ENCODE measurements around the gene PLCB4.

Gene PLCB4

GRCh38 chr20:9323622-9324021 is 254.7 kb downstream of the PLCB4 start:
- no peak for DNase-seq (ENCODE audit: low read depth)
- H3K4me3 ChIP-seq (ENCODE audit: low read depth, low read length) = no peak overlapping the region
- peak; percentile 54 for TF ChIP-seq CTCF (IDR thresholded peaks at IDR 0.05; ENCODE audit: low read depth, low read length, missing control alignments)
- in situ Hi-C loops (cut with HindIII; ENCODE audit: low sequenced_read_pairs) = no loop called here

GRCh38 chr20:9329355-9330101 is 260.6 kb downstream of the PLCB4 start:
- in situ Hi-C loops (cut with HindIII; ENCODE audit: low sequenced_read_pairs) = loop anchor here (5.0 kb wide), 1 partner anchor 37 kb away; no protein-coding TSS in a partner anchor
- no peak for TF ChIP-seq CTCF (IDR thresholded peaks at IDR 0.05; ENCODE audit: low read depth, low read length, missing control alignments)
- H3K4me3 ChIP-seq (ENCODE audit: low read depth, low read length) = no peak overlapping the region
- no peak for DNase-seq (ENCODE audit: low read depth)

- TF ChIP-seq CTCF (IDR thresholded peaks at IDR 0.05; ENCODE audit: low read depth, low read length, missing control alignments) = no peak
- in situ Hi-C loops (cut with HindIII; ENCODE audit: low sequenced_read_pairs) = loop anchor here (5.0 kb wide), 1 partner anchor 38 kb away; no protein-coding TSS in a partner anchor
- H3K4me3 ChIP-seq (ENCODE audit: low read depth, low read length) = no peak overlapping the region
- no peak for DNase-seq (ENCODE audit: low read depth)
These were observed 261.3 kb downstream of the PLCB4 start for GRCh38 chr20:9330151-9330550.

DNA sequence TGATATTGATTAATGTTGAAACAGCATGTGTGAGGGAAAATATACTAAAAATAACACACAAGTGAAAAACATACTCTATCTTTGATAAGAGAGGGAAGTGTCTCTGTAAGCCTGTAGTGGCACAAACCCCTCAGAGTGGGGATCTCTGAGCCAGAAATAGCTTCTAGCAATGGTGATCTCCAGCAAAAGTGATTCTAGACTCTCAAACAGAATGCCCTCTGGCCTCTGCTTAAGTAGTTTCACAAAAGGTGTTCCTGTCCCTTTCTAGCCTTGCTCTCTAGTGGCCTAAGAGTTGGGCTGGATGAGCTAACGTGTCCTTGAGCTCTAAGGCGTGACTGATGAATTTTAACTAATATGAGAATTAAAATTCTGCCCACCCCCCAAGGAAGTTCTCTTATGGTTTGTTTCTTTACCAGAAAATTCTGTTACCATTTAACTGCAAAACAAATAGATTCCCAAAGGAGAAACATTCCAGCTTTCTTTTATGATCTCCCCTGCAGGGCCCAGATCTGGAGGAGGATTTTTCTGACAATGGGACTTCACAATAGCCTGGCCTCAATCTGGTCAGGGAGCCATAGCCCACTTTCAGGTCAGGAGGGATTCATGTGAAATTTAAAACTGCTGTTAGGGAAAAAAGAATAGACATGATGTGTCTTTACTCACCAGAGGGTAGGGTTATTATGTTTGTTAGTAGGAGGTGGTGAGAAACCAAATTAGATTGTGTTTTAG is 263.0 kb downstream of the PLCB4 start:
- in situ Hi-C loops (cut with HindIII; ENCODE audit: low sequenced_read_pairs) = loop anchor here (5.0 kb wide), 1 partner anchor 40 kb away; no protein-coding TSS in a partner anchor
- no peak for TF ChIP-seq CTCF (IDR thresholded peaks at IDR 0.05; ENCODE audit: low read depth, low read length, missing control alignments)
- no peak for DNase-seq (ENCODE audit: low read depth)
- H3K4me3 ChIP-seq (ENCODE audit: low read depth, low read length) = no peak overlapping the region

- no peak for TF ChIP-seq CTCF (IDR thresholded peaks at IDR 0.05; ENCODE audit: low read depth, low read length, missing control alignments)
- in situ Hi-C loops (cut with HindIII; ENCODE audit: low sequenced_read_pairs) = loop anchor here (5.0 kb wide), 1 partner anchor 41 kb away; no protein-coding TSS in a partner anchor
- DNase-seq (ENCODE audit: low read depth) = no peak
- H3K4me3 ChIP-seq (ENCODE audit: low read depth, low read length) = no peak overlapping the region
These were observed 264.0 kb downstream of the PLCB4 start for GRCh38 chr20:9332791-9333479.

GRCh38 chr20:9334866-9335265 is 266.0 kb downstream of the PLCB4 start:
- no peak overlapping the region for H3K4me3 ChIP-seq (ENCODE audit: low read depth, low read length)
- no peak for TF ChIP-seq CTCF (IDR thresholded peaks at IDR 0.05; ENCODE audit: low read depth, low read length, missing control alignments)
- in situ Hi-C loops (cut with HindIII; ENCODE audit: low sequenced_read_pairs) = loop anchor here (5.0 kb wide), 1 partner anchor 43 kb away; no protein-coding TSS in a partner anchor

More at GRCh38 chr20:9334866-9335265, 266.0 kb downstream of the PLCB4 start:
- DNase-seq (ENCODE audit: low read depth) = no peak

Data from astrocyte of the cerebellum (primary cell).